ENCODE measurements around the gene KDM8.

DNA sequence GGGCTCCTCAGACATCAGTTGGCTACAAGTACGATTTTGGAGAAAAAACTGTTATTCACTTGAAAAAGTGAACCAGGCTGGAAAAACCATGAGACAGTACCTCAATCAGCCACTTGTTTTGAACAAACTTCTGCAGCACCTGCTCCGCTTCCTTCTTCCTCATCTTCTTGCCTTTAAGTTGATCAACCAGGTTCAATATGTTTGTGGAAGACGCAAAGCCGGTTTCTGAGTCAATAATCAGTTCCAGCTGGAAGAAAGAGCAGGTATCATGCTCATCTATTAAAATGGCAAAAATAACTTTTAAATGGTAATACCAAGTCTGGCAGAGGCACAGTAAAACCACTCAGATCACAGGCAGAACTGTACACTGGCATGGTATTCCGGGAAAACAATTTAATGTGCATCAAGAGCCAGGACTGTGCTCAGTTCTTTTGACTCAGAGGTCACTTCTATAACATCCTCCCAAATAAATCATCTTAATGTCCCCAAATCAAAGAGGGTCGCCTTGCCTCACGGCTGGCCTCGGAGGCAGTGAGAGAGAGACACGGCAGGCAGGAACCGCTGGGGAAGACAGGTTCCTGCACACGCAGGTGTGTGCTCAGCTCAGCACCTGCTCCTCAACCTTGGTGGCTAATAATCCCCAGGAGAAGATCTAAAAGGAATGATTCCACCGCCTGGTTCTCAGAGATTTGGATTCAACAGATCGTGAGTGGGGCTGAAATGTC is 29.7 kb downstream of the KDM8 start:
- TF ChIP-seq, protein P1, sequence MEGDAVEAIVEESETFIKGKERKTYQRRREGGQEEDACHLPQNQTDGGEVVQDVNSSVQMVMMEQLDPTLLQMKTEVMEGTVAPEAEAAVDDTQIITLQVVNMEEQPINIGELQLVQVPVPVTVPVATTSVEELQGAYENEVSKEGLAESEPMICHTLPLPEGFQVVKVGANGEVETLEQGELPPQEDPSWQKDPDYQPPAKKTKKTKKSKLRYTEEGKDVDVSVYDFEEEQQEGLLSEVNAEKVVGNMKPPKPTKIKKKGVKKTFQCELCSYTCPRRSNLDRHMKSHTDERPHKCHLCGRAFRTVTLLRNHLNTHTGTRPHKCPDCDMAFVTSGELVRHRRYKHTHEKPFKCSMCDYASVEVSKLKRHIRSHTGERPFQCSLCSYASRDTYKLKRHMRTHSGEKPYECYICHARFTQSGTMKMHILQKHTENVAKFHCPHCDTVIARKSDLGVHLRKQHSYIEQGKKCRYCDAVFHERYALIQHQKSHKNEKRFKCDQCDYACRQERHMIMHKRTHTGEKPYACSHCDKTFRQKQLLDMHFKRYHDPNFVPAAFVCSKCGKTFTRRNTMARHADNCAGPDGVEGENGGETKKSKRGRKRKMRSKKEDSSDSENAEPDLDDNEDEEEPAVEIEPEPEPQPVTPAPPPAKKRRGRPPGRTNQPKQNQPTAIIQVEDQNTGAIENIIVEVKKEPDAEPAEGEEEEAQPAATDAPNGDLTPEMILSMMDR (IDR thresholded peaks at IDR 0.05) = no peak
- TF ChIP-seq POLR2A (IDR thresholded peaks at IDR 0.05; ENCODE audit: low read depth) (no peak), POLR2AphosphoS5 (IDR thresholded peaks at IDR 0.05) (no peak), EP300 (IDR thresholded peaks at IDR 0.05) (no peak)
